GM21786 (cell line): ENCODE results near the gene CFAP54.
A peak's percentile ranks its signal among the peaks of the same experiment; 100 is the strongest.
"Not testable (repeated sequence)": the region's sequence is repeated elsewhere in the genome, so short reads cannot be mapped to it uniquely, and the experiment has no call there.

Source experiments
- ATAC-seq: cut with Tn5 transposase; IDR thresholded peaks from one replicate; pipeline ENCODE4 v1.9.1; 2021; ENCODE audit not compliant: unreplicated experiment

CFAP54 gene

DNA sequence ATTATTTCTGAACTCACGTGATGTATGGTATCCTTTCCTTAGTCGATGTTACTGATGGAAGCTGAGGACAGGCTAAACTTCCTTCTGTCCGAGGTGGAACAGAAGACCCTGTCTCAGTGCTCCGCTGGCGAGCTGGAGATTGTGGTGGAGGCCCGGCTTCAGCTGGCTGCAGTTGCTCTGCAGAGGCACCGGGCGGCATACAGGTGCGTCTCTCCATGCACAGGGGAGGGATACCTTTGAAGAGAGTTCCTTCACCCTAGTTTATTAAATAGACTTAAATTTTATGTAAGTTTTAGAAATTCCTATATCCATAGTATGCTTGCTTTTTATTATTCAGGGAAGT lies 231.0 kb downstream of the CFAP54 start:
- ATAC-seq = peak; percentile 46

DNA sequence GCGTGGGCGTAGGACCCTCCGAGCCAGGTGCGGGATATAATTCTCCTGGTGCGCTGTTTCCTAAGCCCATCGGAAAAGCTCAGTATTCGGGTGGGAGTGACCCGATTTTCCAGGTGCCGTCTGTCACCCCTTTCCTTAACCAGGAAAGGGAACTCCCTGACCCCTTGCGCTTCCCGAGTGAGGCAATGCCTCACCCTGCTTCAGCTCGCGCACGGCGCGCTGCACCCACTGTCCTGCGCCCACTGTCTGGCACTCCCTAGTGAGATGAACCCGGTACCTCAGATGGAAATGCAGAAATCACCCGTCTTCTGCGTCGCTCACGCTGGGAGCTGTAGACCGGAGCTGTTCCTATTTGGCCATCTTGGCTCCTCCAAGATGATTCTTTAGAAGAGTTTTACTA lies 240.1 kb downstream of the CFAP54 start:
- ATAC-seq = not testable (repeated sequence)

DNA sequence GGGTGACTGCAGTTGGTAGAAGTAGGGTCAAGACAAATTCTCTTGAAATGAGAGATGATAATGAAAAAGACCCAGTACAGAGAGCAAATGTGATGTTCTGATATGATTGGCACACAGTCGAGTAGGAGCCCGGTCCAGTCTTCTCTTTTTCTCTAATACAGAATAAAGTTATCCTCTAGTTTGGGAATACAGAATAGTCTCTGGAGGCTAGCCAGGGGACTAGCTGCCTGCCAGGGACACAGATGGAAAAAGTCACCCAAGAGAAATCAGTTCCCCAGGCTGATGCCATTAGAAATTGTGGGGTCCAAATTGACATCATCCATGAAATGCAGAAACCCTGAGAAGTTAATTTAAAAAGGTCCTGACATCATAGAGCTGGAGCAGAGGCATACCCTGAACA lies 240.5 kb downstream of the CFAP54 start:
- no peak for ATAC-seq

DNA sequence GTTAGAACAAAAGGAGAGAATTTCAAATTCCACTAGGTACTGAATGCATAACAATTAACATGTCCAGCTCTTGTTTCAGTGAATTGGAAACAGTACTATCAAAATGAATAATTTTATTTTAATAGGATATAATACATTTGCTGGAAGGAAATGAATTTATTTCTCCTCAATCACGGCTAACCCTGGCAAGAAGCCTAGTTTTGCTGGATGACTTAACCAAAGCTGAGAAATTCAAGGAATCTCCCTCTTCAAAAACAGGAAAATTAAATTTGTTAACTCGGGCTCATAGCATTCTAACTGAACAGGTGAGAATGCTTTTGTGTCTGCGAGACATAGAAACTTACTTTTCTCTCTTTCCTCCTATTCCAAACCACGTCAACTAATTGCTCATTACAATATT lies 254.2 kb downstream of the CFAP54 start:
- ATAC-seq = no peak

DNA sequence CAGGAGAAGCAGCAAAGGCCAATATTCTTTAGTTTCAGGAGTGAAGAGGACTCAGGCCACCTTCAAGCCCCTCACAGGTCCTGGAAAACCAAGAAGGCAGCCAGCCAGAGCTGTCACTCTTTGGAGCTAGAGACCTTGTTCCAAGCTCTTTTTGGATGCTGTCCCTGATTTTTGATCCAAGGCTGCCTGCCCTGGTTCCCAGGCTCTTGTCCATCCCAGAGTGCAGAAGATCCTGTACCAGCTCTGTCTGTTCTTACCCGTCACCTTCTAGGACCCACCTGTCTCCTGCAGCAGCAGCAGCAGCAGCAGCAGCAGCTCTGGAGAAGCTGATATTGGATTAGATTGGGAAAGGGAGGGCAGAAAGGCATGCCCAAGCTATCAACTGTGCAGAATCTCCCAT lies 260.6 kb downstream of the CFAP54 start:
- ATAC-seq = no peak

DNA sequence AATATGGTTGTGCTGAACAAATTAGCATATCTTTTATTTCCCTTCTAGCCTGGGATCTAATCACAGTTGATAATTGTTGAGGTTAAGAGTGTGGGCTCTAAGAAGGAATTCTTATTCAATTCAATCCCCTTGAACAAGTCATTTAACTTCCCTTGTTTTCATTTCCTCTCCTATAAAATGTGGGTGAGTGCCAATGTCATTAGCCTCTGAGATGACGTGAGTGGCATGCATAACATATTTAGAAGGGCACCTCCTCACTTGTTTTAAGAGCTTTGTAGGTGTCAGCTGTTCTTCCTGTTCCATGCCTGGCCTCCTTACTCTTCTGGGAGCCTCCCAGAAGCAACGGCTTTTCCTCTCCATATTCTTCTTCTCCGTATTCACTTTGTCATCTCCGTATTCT lies 262.2 kb downstream of the CFAP54 start:
- ATAC-seq = no peak

DNA sequence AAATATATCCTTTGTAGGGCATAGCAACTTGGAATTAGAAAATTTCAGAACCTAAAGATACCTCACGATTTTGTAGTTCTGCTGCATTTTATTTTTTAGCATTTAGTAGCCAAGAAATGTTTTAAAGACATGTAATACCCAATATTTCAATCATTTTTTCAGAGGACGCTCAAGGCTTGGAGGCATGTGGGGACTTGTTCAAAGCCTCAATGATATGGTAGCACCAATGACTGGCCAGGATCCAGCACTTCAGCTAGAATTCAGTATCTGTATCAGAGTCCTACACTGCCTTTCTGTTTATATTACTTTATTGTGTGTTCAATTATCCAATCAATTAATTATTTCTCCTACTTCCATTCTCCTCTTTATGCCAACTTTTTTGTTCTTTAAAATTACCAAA lies 262.8 kb downstream of the CFAP54 start:
- ATAC-seq = no peak

DNA sequence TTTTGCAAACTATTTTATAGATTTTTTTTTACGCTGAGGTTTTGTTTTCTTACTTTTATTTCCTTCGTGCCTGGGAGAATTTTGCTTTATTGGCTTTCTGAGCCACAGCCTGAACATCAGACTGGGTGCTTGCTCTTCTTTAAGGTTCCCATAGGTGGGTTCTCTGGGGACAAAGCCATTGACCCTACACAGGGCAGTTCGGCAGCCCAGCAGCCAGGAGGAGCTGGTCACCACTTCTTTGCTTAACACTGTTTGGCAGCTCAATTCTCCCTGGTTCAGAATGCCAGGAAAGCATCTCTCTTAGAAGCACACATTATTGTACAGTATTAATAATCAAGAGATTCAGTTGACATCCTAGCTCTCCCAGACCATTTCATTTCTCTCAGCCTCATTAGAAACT lies 276.9 kb downstream of the CFAP54 start:
- ATAC-seq = no peak

DNA sequence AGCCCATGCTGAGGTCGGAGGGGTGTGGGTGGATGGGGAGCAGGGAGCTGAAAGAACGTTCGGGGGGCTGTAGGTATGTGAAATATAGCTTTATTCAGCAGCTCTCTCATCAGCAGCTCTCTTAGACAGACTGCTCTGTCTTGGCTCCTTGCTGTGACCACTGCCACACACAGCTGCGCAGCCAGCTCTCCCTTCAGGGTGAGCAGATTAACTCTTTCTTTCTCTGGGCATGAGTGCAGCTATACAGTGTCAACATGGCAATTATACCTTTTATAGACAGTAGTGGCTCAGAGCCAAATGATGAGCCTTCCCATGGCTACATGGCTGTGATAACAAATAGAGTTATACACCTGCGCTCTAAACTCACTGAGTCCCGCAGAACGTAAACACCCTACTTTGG lies 280.0 kb downstream of the CFAP54 start:
- no peak for ATAC-seq

DNA sequence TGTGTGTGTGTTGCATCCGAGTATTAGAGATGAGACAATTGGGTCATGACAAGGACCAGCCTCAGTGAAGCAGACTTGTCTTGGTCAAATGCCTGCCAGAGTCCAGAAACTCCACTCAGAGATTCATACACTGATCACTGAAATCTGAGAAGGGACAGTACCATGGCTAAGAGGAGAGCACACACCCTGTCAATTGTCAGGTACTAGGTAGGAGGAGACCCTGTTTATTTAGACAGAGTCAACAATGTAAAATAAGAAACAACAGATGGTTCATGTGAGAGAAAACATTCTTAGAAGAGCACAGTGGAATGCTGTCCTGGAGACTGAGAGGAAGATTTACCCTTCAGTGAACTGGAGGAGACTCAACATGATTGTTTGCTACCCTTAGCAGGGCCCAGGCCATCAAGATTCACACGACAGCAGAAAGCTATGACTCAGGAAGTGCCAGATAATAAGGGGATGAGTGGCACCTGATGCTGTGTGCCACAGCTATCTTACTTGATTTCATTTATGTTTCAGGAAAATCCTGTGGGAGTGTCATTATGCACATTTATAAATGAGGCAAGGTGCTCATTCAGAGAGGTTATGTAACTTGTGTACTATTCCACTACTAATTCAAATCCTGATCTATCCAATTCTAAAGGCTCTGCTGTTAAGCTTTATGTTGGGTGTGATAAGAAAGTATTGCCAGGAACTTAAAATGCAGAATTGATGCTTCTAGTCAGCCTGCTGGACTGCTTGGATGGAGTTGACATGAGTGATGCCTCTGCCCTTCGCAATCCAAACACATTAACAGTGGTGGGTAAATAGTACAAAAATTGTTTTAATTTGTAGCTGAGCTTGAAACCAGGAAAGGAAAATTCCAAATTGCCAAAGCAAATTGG lies 281.1 kb downstream of the CFAP54 start:
- no peak for ATAC-seq

DNA sequence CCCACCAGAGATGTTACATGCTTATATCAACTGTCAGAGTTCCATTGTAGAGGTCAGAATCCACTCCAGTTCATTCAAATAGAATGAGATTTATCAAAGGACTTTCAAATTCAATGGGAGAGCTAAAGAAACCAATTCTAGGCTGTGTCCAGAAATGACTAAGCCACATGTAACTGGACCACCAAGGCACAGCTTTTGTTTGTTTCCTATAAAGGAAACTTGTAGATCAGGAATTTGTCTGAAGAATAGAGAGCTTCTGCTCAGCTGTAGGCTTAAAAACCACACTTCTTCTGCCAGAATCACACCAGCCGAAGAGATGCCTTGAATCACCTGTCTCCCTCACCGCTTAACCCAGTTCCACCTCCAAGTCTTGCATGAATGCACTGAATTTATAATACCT lies 283.7 kb downstream of the CFAP54 start:
- no peak for ATAC-seq

DNA sequence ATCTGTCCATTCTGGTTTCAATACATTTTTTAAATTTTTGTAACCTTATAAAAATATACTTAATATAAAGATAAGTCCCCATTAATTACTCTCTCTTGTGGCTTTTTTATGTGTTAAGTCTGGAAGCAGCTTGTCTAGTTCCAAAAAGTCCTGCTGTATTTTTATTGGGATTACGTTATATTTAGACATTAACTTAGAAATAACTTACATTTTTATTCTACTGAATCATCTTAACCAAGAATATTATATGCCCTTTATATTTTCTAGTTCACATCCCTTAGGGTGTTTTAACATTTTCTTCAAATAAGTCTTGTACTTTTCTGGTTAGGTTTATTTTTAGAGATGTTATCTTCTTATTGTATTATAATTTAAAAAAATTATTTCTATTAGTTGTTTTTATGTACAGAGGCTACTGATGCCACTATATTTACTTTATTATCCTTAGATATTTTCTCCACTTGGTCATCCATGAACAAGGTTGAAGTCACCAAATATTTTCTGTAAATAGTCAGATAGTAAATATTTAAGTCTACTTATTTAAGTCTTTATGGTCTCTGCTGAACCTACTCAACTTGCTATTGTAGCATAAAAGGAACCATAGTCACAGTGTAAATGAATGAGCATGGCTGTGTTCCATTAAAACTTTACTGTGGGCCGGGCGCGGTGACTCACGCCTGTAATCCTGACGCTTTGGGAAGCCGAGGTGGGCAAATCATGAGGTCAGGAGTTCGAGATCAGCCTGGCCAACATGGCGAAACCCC lies 285.3 kb downstream of the CFAP54 start:
- no peak for ATAC-seq

DNA sequence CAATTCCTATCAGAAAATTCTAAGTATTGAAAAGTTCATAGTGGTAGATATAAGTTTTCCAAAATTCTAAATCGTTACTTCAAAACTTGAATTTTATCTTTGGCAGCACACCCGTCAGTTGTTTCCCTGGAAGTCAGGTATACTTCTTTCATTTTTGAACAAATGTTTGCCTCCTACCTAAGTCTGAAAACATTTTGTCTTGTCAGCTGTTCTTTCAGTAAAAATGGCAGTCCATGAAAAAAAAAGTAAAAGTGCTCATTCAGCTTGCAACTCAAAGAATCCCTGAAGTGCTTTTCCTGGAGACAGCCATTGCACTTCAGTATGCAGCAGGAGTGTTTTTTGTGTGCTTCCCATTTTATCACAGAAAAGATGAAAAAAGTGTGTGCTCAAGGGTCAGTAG lies 287.5 kb downstream of the CFAP54 start:
- no peak for ATAC-seq

DNA sequence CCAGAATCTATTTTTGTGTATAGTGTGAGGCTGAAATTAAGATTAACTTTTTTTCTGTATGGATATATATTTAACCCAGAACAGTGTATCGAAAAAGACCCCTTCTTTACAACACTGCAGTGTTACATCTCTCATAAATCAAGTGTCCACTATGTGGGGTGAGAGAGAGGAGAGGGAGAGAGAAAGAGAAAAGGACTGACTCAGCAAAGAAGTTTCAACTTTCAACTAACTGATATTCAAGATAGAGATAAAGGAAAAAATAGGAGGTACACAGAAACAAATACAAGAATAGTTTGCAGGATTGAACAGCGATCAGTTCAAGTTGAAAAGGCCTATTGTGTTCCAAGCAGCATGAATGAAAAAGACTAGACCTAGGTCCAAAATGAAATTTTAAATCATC lies 291.0 kb downstream of the CFAP54 start:
- ATAC-seq = no peak

DNA sequence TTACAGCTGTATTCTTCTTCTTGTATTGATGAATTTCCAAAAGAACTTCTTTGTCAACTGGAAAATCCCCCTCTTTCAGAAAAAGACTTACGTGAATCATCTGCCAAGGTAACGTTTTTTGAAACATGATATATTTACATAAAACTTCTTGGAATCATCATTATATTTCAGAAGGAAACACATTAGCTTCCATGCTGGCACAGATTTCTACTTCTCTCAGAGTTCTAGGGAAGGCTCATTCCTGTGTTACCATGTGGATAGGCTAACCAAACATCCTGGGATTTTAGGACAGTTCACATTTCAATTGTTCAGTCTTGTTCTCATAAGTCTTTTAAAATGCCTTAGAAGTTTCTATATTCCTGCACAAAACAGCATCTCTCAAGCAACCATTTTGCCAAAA lies 297.4 kb downstream of the CFAP54 start:
- ATAC-seq = no peak

DNA sequence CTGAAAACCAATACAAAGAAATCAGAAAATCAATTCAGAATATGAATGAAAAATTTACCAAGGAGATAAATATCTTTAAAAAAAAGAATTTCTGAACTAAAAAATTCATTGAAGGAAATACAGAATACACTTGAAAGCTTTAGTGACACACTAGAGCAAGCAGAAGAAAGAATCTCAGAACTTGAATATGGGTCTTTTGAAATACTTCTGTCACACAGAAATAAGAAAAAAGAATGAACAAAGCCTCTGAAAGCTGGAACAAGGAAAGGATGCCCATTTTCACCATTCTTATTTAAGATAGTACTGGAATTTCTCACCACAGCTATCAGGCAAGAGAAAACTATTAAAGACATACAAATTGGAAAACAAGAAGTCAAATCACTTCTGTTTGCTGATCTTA lies 314.6 kb downstream of the CFAP54 start:
- ATAC-seq = no peak

DNA sequence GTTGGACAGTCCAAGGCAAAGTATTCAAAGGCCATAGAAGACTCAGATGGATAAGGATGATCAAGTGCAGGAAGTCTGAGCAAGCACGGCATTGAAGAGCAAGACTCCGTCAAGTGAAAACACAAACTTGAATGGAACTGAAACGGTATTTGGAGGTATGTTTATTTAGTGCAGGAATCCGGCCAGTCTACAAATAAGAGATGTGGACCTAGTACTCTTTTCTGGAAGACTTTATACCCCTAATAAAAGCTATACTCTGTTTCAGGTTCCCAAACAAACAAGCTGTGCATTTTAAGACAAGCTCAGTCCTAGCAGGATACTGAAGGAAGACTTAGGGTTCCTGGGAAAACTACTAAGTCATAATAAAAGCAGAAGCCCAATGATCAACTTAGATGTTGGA lies 316.9 kb downstream of the CFAP54 start:
- no peak for ATAC-seq

DNA sequence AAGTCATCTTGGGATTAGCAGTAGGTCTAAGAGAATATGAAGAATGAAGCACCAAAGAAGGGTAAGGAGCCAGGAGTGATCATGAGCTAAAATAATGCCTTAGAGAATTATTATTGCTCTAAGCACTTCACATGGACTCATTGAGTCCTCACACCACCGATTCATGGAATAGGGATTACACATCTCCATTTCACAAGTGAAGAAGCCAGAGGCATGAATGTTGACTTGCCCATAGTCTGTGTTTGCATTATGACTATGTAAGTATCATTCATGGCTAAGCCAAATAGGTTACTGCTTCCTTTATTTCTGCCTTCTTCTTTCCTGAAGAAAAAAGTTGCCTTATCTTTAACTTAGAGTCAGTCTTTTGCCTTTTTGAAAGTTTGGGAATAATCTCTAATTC lies 318.4 kb downstream of the CFAP54 start:
- ATAC-seq = no peak

DNA sequence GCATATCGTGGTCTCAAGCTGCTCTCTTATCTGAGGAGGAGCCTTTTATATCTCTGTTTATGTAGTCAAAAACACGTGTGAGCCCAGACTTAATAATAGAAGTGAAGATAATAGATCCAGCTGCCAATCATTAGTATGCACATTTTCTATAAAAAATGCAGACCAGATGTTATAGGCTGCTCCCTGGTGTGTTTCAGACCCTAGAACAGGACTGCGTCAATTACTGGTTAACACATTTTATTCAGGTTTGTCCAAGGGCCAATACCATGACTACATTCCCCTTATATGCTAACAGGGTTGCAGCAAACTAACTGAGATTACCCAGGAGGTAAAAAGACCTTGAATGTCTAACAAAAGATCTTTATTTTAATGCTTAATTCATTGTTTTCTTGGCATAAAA lies 319.2 kb downstream of the CFAP54 start:
- no peak for ATAC-seq

DNA sequence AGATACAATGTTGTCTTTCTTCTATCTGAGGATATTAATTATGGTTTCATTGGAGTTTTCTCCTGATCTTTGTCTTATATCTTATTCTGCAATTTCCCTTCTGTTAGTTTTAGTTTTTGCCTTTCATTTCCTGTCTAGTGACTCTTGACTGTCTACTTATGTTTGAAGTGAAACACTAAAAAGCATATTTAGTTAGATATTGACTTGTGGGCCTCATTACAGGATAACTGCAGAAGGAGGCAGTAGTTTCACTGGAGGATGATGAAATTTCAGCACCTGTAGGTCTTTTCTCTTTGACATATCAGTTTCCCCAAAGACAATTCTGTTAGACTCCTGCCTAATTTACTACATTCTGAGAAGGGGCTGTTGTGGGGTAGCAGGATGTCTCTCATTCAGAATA lies 320.1 kb downstream of the CFAP54 start:
- no peak for ATAC-seq

DNA sequence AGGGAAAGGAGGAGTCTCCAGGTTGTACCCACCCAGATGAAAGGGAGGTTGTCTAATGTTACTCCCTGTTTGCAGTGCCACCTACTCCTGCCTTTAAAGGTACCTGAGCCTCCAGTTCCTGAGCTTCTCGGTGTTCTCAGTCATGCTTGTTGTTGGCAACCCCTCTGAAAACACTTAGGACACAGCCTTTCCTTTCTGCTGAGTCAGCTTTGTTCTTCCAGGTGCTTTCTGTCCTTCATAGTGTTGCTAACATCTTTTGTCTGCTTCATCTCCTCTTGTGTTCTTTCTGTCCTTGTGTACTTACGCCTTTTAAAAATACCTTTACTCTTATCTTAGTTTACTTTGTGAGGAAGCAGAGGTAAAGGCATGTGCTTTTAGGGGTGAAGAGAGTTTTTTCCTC lies 320.7 kb downstream of the CFAP54 start:
- ATAC-seq = no peak

DNA sequence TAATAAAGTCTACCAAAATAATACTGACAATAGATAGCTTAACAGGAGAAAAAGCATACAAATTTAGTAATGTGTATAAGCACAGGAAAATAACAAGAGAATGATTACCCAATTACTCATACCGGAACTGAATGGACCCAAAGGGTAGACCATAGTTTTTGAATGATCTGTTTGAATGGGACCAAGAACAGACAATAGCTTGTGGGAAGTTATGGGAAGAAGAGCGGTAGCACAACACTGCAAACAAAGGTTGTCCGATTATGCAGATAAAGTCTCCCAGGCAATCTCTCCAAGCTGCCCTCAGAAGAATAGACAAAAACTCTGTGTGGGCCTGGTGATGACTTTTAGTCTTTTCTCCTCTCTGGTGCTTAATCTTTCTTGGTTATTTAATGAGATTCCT lies 321.1 kb downstream of the CFAP54 start:
- ATAC-seq = no peak

DNA sequence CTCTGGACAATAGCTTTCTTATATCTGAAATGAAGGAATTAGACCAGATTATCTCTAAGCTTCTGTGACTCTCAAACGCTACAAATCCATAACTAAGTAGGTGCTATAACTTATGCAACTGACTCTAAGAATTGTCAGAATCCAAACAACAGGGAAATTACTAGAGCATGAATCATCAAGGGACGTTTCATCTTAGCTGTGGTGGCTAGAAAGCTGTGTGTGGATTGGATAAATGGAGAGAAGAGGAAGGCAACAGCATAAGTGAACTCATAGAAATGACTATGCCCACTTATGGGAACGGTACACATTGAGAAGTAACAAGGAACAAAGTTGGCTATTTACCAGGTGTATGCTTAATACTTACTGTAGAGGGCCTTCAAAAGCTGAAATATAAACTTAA lies 321.7 kb downstream of the CFAP54 start:
- ATAC-seq = no peak
